NCI-H446 (cell line): ENCODE measurements around the gene RHOJ.
"Not testable (repeated sequence)": the region's sequence is repeated elsewhere in the genome, so short reads cannot be mapped to it uniquely, and the experiment has no call there.

Experiments used
- DNase-seq, 2 experiments: peaks; one replicate each; lab custom pipeline; 2025; lab: John Stamatoyannopoulos, UW

Gene RHOJ

GRCh38 chr14:63299351-63300110 is 95.3 kb downstream of the RHOJ start:
- no peak for DNase-seq

- DNase-seq: no peak
Observed at GRCh38 chr14:63300854-63301253, 96.6 kb downstream of the RHOJ start.

- no peak for DNase-seq
Observed at GRCh38 chr14:63301891-63302534, 97.8 kb downstream of the RHOJ start.

- not testable (repeated sequence) for DNase-seq
Observed at GRCh38 chr14:63304429-63304828, 100.2 kb downstream of the RHOJ start.

- no peak for DNase-seq
Observed at GRCh38 chr14:63308723-63309317, 104.6 kb downstream of the RHOJ start.

- DNase-seq: no peak
Observed at GRCh38 chr14:63318835-63319234, 114.6 kb downstream of the RHOJ start, which contains the start of gene GPHB5. Gene GPHB5 (minus strand): TSS chr14:63318935. CDS start chr14:63317849, 1,086 bp downstream.

- DNase-seq: no peak
Observed at GRCh38 chr14:63322472-63322871, 118.2 kb downstream of the RHOJ start.

- no peak for DNase-seq
Observed at GRCh38 chr14:63322897-63323573, 118.8 kb downstream of the RHOJ start.

GRCh38 chr14:63326840-63327239 is 122.6 kb downstream of the RHOJ start:
- no peak for DNase-seq

GRCh38 chr14:63328787-63329737 is 124.8 kb downstream of the RHOJ start:
- no peak for DNase-seq

GRCh38 chr14:63342371-63342770 is 138.1 kb downstream of the RHOJ start:
- DNase-seq: peak in 1 of 2 experiments; percentile 18
